SIG-M5 treated with dmso at 0.1 percent for 504 hours (cell line): ENCODE measurements around the gene MACROD2.

ENCODE experiments used
- DNase-seq: peaks from one replicate; lab custom pipeline; 2025; ENCODE audit not compliant: unreplicated experiment; lab: John Stamatoyannopoulos, UW

Gene MACROD2

GRCh38 chr20:15292405-15292804, 1297.1 kb downstream of the MACROD2 start:
- no peak for DNase-seq

- DNase-seq, result no peak
Measured at GRCh38 chr20:15296422-15296821, 1301.1 kb downstream of the MACROD2 start.

- DNase-seq, result no peak
Measured at GRCh38 chr20:15297059-15297875, 1302.0 kb downstream of the MACROD2 start.

- DNase-seq, result no peak
Measured at GRCh38 chr20:15302075-15302474, 1306.8 kb downstream of the MACROD2 start.

GRCh38 chr20:15310361-15310760, 1315.0 kb downstream of the MACROD2 start:
- DNase-seq, result peak; percentile 84

GRCh38 chr20:15316556-15316955, 1321.2 kb downstream of the MACROD2 start:
- DNase-seq, result no peak

GRCh38 chr20:15317546-15318232, 1322.4 kb downstream of the MACROD2 start:
- peak; percentile 28 for DNase-seq

- no peak for DNase-seq
Measured at GRCh38 chr20:15318682-15319081, 1323.4 kb downstream of the MACROD2 start.

GRCh38 chr20:15319439-15319838, 1324.1 kb downstream of the MACROD2 start:
- peak; percentile 12 for DNase-seq

GRCh38 chr20:15320941-15321340, 1325.6 kb downstream of the MACROD2 start:
- no peak for DNase-seq

- no peak for DNase-seq
Measured at GRCh38 chr20:15327123-15327522, 1331.8 kb downstream of the MACROD2 start.

GRCh38 chr20:15328084-15328483, 1332.8 kb downstream of the MACROD2 start:
- no peak for DNase-seq

GRCh38 chr20:15332711-15333160, 1337.4 kb downstream of the MACROD2 start:
- DNase-seq, result no peak

GRCh38 chr20:15333170-15333569, 1337.9 kb downstream of the MACROD2 start:
- DNase-seq, result no peak

- DNase-seq, result no peak
Measured at GRCh38 chr20:15336011-15336410, 1340.7 kb downstream of the MACROD2 start.

GRCh38 chr20:15336536-15336935, 1341.2 kb downstream of the MACROD2 start:
- no peak for DNase-seq

GRCh38 chr20:15339264-15339663, 1343.9 kb downstream of the MACROD2 start:
- no peak for DNase-seq

- no peak for DNase-seq
Measured at GRCh38 chr20:15342991-15343523, 1347.7 kb downstream of the MACROD2 start.

- no peak for DNase-seq
Measured at GRCh38 chr20:15345287-15345686, 1350.0 kb downstream of the MACROD2 start.

- no peak for DNase-seq
Measured at GRCh38 chr20:15346657-15347280, 1351.5 kb downstream of the MACROD2 start.

GRCh38 chr20:15359056-15359455, 1363.7 kb downstream of the MACROD2 start:
- no peak for DNase-seq

GRCh38 chr20:15362849-15363248, 1367.5 kb downstream of the MACROD2 start:
- DNase-seq, result no peak
